GM18502 (cell line): Measurements from ENCODE around the gene PGAP6.
A peak's percentile ranks its signal among the peaks of the same experiment; 100 is the strongest.
"Not testable (repeated sequence)": the region's sequence is repeated elsewhere in the genome, so short reads cannot be mapped to it uniquely, and the experiment has no call there.

Source experiments
- ATAC-seq: cut with Tn5 transposase; IDR thresholded peaks from one replicate; pipeline ENCODE4 v1.9.1; 2021; ENCODE audit warnings: mild to moderate bottlenecking; ENCODE audit not compliant: unreplicated experiment, poor library complexity

Gene PGAP6

GRCh38 chr16:379961-380761, 1.6 kb downstream of the PGAP6 start:
- no peak for ATAC-seq

- no peak for ATAC-seq
These were observed 2.4 kb downstream of the PGAP6 start for GRCh38 chr16:379183-379960.

GRCh38 chr16:378821-379182, 3.0 kb downstream of the PGAP6 start:
- no peak for ATAC-seq

GRCh38 chr16:378113-378820, 3.5 kb downstream of the PGAP6 start:
- not testable (repeated sequence) for ATAC-seq

GRCh38 chr16:377419-377951, 4.3 kb downstream of the PGAP6 start:
- no peak for ATAC-seq

- ATAC-seq = no peak
These were observed 4.9 kb downstream of the PGAP6 start for GRCh38 chr16:376817-377418.

- ATAC-seq = no peak
These were observed 5.6 kb downstream of the PGAP6 start for GRCh38 chr16:375927-376816.

GRCh38 chr16:375212-375611, 6.6 kb downstream of the PGAP6 start:
- ATAC-seq = no peak

- no peak for ATAC-seq
These were observed 7.2 kb downstream of the PGAP6 start for GRCh38 chr16:374616-374926.

- ATAC-seq = no peak
These were observed 7.7 kb downstream of the PGAP6 start for GRCh38 chr16:373848-374615.

- ATAC-seq = no peak
These were observed 8.7 kb downstream of the PGAP6 start for GRCh38 chr16:373020-373598.

GRCh38 chr16:372302-372983, 9.3 kb downstream of the PGAP6 start:
- no peak for ATAC-seq

- no peak for ATAC-seq
These were observed 10.1 kb downstream of the PGAP6 start for GRCh38 chr16:371515-372301.

GRCh38 chr16:370979-371514, 10.7 kb downstream of the PGAP6 start:
- ATAC-seq = no peak

GRCh38 chr16:370443-370842, 11.3 kb downstream of the PGAP6 start, which contains the start of gene MRPL28:
Gene MRPL28, minus strand, starts transcription at chr16:370538. Its CDS starts 320 bp downstream, at chr16:370218.
- ATAC-seq = peak; percentile 78

- no peak for ATAC-seq
These were observed 11.8 kb downstream of the PGAP6 start for GRCh38 chr16:369866-370436.
